HAP-1 (cell line): ENCODE data around the gene UFM1.
"Not testable (repeated sequence)": the region's sequence is repeated elsewhere in the genome, so short reads cannot be mapped to it uniquely, and the experiment has no call there.

Source experiments
- DNase-seq, 2 experiments: peaks; one replicate each; pipeline ENCODE4 v3.0.0-alpha.2; 2016 to 2020; ENCODE audit warnings: low spot score in 2 of 2
- H3K27me3 ChIP-seq: fragments of 250-450 bp; sonication (Bioruptor Pico); 2 replicates; pipeline ENCODE4 v1.5.1; 2020; ENCODE audit warnings: low read depth, mild to moderate bottlenecking, moderate library complexity
- H3K36me3 ChIP-seq: fragments of 250-450 bp; sonication (Bioruptor Pico); replicated peaks from 2 replicates; pipeline ENCODE4 v1.5.1; 2020; ENCODE audit warnings: mild to moderate bottlenecking
- H3K4me1 ChIP-seq: fragments of 250-450 bp; sonication (Bioruptor Pico); 2 replicates; pipeline ENCODE4 v1.5.1; 2020; ENCODE audit warnings: mild to moderate bottlenecking
- H3K4me3 ChIP-seq: fragments of 250-450 bp; sonication (Bioruptor Pico); 2 replicates; pipeline ENCODE4 v1.5.1; 2020; ENCODE audit warnings: mild to moderate bottlenecking, moderate library complexity
- H3K9me3 ChIP-seq: fragments of 250-450 bp; sonication (Bioruptor Pico); 2 replicates; pipeline ENCODE4 v1.5.1; 2020; ENCODE audit warnings: mild to moderate bottlenecking, moderate library complexity
- in situ Hi-C: fragments of 300-500 bp; cut with MboI; formaldehyde crosslinking; loops from 3 replicates; pipeline ENCODE4 v1.14.3; 2020; ENCODE audit warnings: low sequenced_read_pairs, inconsistent platforms, mixed read lengths

UFM1 gene

GRCh38 chr13:38346764-38347163 lies 2.9 kb upstream of the UFM1 start:
- peaks cover 14% of the 10 kb centered on the region for H3K4me1 ChIP-seq
- H3K9me3 ChIP-seq, result no peaks in the 10 kb centered on the region
- in situ Hi-C loops, result no loop called here
- DNase-seq, result no peak
- no peaks in the 10 kb centered on the region for H3K27me3 ChIP-seq
- no peak overlapping the region for H3K4me3 ChIP-seq
- H3K36me3 ChIP-seq, result peaks cover 11% of the 10 kb centered on the region

DNA sequence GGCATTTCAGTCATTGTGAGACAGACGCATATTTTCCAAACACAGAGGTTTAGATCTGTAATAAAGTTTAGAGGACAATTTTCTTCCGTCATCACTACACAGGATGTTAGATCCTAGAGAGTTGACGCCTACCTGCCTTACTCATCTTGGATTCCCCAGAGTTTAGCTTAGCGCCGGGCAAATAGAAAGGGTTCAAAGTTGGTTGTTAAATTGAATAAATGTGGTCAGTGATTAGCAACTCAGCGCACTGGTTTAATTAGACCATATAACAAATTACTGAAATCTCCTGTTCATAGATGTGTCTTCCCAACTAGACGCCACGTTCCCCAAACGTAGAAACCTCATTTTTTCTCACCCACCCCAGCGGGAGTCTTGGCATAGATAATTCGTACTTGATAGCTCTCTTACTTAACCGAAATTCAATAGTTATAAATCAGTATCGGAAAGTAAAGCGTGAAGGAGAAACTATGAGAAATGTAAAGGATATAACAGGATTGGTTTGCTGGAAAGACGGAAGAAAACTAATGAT lies 726 bp upstream of the UFM1 start:
- H3K9me3 ChIP-seq, result no peaks in the 10 kb centered on the region
- peaks cover 14% of the 10 kb centered on the region for H3K4me1 ChIP-seq
- peak overlapping the region; percentile 86 for H3K4me3 ChIP-seq
- in situ Hi-C loops, result no loop called here
- H3K36me3 ChIP-seq, result peaks cover 24% of the 10 kb centered on the region
- H3K27me3 ChIP-seq, result no peaks in the 10 kb centered on the region
- DNase-seq, result peak; percentile 4 to 9

DNA sequence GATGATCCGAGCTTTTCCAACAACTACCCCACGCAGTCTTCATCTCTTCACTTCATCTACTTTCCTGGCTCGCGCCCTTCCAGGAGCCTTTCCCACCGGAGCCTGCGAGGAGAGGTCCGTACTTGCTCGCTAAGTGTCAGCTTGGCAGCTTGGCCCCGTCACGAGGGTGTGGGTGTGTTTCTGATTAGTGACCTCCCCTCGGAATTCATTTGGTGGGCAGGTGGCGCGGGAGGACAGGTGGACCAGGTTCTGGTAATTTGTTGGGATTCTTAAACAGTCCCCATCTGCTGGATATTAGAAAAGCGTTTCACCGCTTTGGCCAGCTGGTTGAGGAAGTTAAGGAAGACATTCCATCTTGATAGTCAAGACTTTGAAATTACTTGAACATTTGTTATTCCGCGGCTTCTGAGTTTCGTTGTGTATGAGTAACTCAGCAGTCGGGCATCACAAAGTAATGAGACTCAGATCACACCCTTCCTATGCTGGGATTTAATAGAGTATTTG lies 515 bp downstream of the UFM1 start:
- peak overlapping the region; percentile 86 for H3K4me3 ChIP-seq
- peaks cover 14% of the 10 kb centered on the region for H3K4me1 ChIP-seq
- no peaks in the 10 kb centered on the region for H3K27me3 ChIP-seq
- H3K9me3 ChIP-seq, result no peaks in the 10 kb centered on the region
- peak in 1 of 2 experiments; percentile 58 for DNase-seq
- H3K36me3 ChIP-seq, result peaks cover 29% of the 10 kb centered on the region
- in situ Hi-C loops, result no loop called here

DNA sequence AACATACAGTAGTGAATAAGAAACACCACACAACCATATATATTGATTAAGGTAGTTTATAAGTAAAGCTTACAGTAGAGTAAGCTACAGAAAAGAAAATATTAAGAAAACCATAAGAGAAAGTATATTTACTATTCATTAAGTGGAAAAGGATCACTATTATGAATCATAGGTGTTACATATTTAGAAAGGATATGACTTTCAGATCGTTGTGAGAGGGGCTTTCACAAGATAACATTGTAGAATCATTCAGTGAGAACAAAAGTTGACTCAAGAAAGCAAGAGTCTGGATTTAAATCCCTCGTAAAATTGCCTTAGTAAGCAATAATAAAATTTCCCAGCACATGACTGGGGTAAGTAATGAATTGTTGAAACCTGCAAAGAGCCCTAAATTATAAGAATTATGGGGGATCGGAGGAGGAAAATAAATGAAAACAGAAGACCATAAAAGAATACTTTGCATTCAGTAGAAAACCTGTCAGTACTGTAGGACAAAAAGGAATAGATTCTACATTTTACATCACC lies 6.0 kb downstream of the UFM1 start:
- in situ Hi-C loops, result no loop called here
- Histone ChIP-seq H3K36me3 (peaks cover 46% of the 10 kb centered on the region), H3K27me3 (no peaks in the 10 kb centered on the region), H3K4me3 (no peak overlapping the region), H3K4me1 (peaks cover 4% of the 10 kb centered on the region), H3K9me3 (no peaks in the 10 kb centered on the region)
- no peak for DNase-seq

GRCh38 chr13:38358684-38359083 lies 9.0 kb downstream of the UFM1 start:
- Histone ChIP-seq H3K36me3 (peaks cover 44% of the 10 kb centered on the region), H3K27me3 (no peaks in the 10 kb centered on the region), H3K4me1 (no peaks in the 10 kb centered on the region), H3K4me3 (no peak overlapping the region), H3K9me3 (no peaks in the 10 kb centered on the region)
- in situ Hi-C loops, result no loop called here
- no peak for DNase-seq

DNA sequence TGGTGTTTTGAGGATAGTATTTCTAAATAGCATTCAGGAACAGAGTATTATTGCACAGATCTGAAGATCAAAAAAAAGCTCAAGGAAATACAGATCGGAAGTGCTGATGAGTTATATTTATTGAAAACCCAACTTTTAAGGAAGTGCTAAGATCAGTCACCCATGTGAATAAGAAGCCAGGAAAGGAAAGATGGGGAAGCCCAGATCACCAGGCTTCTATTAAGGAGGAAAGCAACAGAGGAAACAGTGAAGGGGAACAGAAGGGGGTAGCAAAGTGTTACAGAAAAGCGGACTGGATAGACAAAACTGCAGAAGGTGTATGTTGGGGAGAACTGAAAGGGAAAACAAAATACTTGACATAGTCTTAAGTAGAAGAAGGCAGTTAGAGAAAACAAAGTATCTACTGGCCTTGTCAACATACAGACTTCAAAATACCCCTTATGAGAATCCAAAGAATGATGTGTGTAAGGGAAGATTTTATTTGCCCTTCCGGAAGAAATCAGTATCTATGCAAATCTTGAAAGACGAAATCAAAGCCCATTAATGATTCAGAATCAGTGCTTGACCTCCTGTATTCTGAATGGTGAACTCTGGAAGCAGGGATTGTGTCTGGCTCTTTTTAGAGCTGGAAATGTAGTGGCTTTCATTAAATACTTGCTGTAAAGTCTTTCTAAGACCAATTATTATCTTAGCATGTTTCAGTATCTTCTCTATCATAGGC lies 12.1 kb downstream of the UFM1 start:
- Histone ChIP-seq H3K4me3 (no peak overlapping the region), H3K36me3 (peaks cover 29% of the 10 kb centered on the region), H3K4me1 (no peaks in the 10 kb centered on the region), H3K9me3 (no peaks in the 10 kb centered on the region), H3K27me3 (no peaks in the 10 kb centered on the region)
- in situ Hi-C loops, result no loop called here
- DNase-seq, result no peak

- Histone ChIP-seq H3K27me3 (no peaks in the 10 kb centered on the region), H3K4me1 (no peaks in the 10 kb centered on the region), H3K4me3 (no peak overlapping the region), H3K36me3 (peaks cover 27% of the 10 kb centered on the region), H3K9me3 (no peaks in the 10 kb centered on the region)
- no peak for DNase-seq
- in situ Hi-C loops, result no loop called here
Measured at GRCh38 chr13:38363219-38363618, 13.6 kb downstream of the UFM1 start.

DNA sequence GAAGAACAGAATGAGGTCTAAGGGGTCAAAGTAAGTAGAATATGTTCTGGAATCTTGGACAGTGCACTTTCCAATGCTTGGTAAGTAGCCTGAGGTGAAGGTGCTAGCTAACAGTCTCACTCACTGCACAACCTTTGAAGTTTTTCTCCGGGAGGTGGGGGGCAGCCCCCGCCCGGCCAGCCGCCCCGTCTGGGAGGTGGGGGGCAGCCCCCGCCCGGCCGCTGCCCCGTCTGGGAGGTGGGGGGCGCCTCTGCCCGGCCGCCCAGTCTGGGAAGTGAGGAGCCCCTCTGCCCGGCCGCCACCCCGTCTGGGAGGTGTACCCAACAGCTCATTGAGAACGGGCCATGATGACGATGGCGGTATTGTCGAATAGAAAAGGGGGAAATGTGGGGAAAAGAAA lies 14.1 kb downstream of the UFM1 start:
- H3K27me3 ChIP-seq, DNase-seq, H3K4me1 ChIP-seq, H3K9me3 ChIP-seq, H3K4me3 ChIP-seq, in situ Hi-C loops: not testable (repeated sequence)
- peaks cover 27% of the 10 kb centered on the region for H3K36me3 ChIP-seq

GRCh38 chr13:38365661-38366060 lies 16.0 kb downstream of the UFM1 start:
- H3K4me3 ChIP-seq, result no peak overlapping the region
- no peaks in the 10 kb centered on the region for H3K4me1 ChIP-seq
- no peaks in the 10 kb centered on the region for H3K9me3 ChIP-seq
- DNase-seq, result no peak
- peaks cover 20% of the 10 kb centered on the region for H3K36me3 ChIP-seq
- in situ Hi-C loops, result no loop called here
- no peaks in the 10 kb centered on the region for H3K27me3 ChIP-seq

DNA sequence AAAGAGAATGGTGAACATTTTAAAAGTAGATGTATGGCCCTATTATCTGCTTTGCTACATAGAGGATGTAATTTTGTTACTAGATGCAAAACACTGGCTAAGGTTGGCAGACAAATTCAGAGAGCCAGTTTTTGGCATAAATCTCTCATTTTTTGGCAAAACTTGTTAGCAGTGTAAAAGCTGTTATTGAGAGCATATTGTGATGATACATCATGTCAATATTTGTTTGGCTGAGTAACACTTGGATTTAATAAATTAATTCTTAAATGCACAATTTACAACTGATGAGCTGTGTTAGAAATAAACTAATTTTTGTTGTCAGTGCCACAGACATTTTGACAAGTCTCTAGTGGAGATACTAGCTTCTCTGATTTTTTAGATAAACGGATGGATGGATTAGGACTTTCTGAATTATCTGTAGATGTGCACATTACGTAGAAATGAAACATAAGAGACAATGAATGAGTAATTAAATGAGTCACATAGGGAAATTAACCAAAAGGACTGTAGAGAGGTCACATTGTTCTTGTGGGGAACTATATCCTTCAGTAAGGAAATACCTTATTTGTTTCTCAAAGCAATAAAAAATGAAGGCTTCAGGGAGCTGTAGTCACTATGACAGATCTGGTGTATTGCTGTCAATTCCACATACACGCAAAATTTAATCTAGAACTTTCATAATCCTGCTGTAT lies 17.4 kb downstream of the UFM1 start:
- no peaks in the 10 kb centered on the region for H3K4me1 ChIP-seq
- no peak overlapping the region for H3K4me3 ChIP-seq
- peaks cover 8% of the 10 kb centered on the region for H3K36me3 ChIP-seq
- no peaks in the 10 kb centered on the region for H3K27me3 ChIP-seq
- in situ Hi-C loops, result no loop called here
- no peaks in the 10 kb centered on the region for H3K9me3 ChIP-seq
- DNase-seq, result no peak

- Histone ChIP-seq H3K9me3 (no peaks in the 10 kb centered on the region), H3K4me1 (no peaks in the 10 kb centered on the region), H3K36me3 (no peaks in the 10 kb centered on the region; the same call in 1 of the 2 replicates), H3K4me3 (no peak overlapping the region), H3K27me3 (no peaks in the 10 kb centered on the region)
- in situ Hi-C loops, result no loop called here
- DNase-seq, result no peak
Measured at GRCh38 chr13:38369058-38369457, 19.4 kb downstream of the UFM1 start.

DNA sequence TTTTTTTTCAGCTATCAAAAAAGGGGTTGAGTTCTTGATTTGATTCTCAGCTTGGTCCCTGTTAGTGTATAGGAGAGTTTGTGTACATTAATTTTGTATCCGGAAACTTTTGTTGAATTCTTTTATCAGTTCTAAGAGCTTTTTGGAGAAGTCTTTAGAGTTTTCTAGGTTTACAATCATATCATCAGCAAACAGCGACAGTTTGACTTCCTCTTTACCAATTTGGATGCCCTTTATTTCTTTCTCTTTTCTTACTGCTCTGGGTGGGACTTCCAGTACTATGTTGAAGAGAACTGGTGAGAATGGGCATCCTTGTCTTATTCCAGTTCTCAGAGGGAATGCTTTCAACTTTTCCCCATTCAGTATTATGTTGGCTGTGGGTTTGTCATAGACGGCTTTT lies 20.4 kb downstream of the UFM1 start:
- in situ Hi-C loops, H3K27me3 ChIP-seq, H3K4me3 ChIP-seq, H3K9me3 ChIP-seq, DNase-seq, H3K36me3 ChIP-seq, H3K4me1 ChIP-seq: not testable (repeated sequence)

DNA sequence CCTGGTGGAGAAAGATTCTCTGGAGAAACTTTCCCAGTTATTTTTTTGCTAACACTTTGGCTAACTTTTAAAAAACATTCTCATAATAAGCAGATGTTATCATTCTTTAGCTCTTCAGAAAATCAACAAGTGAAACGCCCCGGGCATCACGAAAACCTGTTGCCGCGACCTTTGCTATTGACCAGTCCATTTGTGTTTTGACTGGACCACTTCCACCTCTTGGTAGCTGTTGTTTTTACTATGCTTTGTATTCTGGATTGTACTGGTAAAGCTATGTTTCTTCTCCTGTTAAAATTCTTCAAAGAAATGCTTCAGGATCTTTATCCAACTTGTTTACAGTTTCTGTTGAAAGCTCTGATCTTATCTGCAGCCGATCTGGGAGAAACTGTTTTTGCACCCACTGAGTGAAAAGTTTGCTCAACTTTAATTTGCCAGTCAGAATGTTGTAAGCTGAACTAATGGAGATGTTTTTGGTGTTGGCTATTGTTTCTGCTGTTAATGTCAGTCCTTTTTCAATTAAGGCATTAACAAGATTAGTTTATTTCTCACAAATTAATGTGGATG lies 23.3 kb downstream of the UFM1 start:
- in situ Hi-C loops, result no loop called here
- no peak overlapping the region for H3K4me3 ChIP-seq

DNA sequence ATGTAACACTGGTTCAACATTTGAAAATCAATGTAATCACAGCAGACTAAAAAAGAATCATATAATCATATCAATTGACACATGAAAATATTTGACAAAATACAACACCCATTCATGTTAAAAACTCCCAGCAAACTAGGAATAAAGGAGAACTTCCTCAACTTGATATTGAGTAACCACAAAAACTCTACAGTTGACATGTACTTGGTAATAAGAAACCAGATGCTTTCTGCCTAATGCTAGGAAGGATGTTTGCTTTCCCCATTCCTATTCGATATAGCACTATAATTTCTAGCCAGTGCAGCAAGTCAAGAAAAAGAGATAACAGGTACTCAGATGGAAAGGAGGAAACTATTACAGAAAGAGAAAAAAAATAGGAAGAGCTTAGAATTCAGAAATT lies 26.9 kb downstream of the UFM1 start:
- Histone ChIP-seq H3K4me3 (no peak overlapping the region), H3K27me3 (no peaks in the 10 kb centered on the region), H3K36me3 (no peaks in the 10 kb centered on the region), H3K4me1 (no peaks in the 10 kb centered on the region), H3K9me3 (no peaks in the 10 kb centered on the region)
- no peak for DNase-seq
- in situ Hi-C loops, result no loop called here

More for the DNA sequence above, 23.3 kb downstream of the UFM1 start:
- Histone ChIP-seq H3K36me3 (no peaks in the 10 kb centered on the region), H3K27me3 (no peaks in the 10 kb centered on the region), H3K4me1 (no peaks in the 10 kb centered on the region), H3K9me3 (no peaks in the 10 kb centered on the region)
- DNase-seq, result no peak
